CD4-positive, alpha-beta T cell treated with Interleukin-21 for 1 hour (primary cell): Measurements from ENCODE around the gene TMEM150A.
A peak's percentile ranks its signal among the peaks of the same experiment; 100 is the strongest.
"Not testable (repeated sequence)": the region's sequence is repeated elsewhere in the genome, so short reads cannot be mapped to it uniquely, and the experiment has no call there.

Source experiments
- DNase-seq: peaks from one replicate; pipeline ENCODE4 v3.0.0-alpha.2; 2020

Gene TMEM150A

DNA sequence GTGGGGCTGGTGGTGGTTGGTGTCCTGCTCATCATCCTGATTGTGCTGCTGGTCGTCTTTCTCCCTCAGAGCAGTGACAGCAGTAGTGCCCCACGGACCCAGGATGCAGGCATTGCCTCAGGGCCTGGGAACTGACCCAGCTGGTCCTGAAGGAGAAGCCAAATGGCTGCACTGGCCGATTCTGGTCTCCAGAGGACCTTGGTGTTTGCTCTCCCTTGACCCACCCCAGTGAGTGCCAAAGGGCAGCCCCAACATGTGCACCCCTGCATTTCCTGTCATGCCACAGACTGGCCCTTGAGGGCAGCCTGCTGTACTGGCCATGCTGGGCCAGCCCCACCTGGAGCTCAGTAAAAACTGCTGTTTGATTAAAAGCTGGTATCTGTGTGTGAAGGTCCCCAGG is 9.5 kb downstream of the TMEM150A start:
- no peak for DNase-seq

- DNase-seq, result not testable (repeated sequence)
Measured at GRCh38 chr2:85592299-85592698, 10.2 kb downstream of the TMEM150A start.

DNA sequence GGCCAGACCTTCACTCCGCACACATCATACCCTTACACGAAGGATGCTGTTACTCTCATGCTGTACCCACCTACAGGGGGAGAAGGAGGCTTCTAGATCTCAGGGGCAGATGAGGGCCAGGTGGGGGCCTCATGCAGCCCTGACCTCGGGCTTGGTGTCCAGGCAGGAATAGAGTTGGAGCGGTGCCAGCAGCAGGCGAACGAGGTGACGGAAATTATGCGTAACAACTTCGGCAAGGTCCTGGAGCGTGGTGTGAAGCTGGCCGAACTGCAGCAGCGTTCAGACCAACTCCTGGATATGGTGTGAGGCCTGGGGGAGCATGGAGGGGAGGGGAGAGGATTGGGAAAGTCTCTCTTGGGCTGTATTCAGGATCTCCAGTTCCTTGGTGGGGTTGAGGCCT is 10.9 kb downstream of the TMEM150A start:
- no peak for DNase-seq

DNA sequence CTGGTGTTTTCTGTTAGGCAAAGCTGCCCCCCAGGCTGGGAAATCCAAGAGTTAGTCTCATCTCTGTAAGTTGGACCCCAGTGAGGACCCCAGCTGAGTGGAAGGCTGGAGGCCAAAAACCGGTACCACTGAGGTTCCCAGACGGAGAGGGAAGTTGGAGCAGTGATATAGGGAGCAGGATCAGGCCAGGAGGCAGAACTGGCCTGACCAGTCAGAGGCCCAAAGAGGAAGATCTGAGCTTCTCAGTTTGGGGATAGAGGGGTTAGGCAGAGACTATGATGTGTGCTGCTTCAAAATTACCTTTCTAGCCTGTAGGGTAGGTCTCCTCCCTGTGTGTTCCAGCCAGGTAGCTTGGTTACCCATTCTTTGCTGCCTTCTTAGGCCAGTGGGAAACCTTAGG is 11.5 kb downstream of the TMEM150A start:
- DNase-seq, result no peak

- no peak for DNase-seq
Measured at GRCh38 chr2:85589982-85590791, 12.3 kb downstream of the TMEM150A start.

- DNase-seq, result no peak
Measured at GRCh38 chr2:85589181-85589580, 13.3 kb downstream of the TMEM150A start.

- no peak for DNase-seq
Measured at GRCh38 chr2:85588645-85589044, 13.9 kb downstream of the TMEM150A start.

DNA sequence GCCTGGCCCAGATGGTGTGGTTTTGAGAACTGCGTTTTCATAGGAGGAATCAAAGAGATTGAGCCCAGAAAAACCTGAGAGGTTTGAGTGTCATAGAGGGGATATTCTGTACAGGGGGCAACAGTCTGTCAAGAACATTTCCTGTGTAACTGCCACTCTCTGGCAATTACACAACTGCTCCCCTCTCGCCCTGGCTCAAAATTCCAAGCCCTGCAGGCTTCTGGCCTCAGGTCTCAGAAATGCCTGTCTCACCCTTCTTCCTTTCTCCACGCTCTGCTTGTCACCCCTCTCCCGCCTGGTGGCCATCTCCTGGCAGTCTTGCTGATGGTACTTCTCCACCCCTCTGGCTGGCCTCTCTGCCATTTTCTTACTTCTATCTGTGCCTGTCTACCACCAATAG is 14.3 kb downstream of the TMEM150A start:
- no peak for DNase-seq

DNA sequence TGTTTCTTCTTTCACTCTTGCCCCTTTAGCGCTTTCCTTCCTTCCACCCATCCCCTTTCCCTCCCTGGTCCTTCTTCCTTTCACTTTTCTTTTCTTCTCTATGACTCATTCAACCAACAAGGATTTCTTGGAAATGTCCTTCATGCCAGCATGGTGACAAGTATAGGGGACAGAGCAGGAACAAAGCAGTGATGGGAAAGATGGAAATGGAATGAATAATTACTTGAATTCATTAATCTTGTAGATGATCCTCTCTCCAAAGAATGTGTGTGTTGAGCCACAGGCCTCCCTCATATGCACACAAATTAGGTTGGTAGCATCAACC is 16.8 kb downstream of the TMEM150A start:
- no peak for DNase-seq

DNA sequence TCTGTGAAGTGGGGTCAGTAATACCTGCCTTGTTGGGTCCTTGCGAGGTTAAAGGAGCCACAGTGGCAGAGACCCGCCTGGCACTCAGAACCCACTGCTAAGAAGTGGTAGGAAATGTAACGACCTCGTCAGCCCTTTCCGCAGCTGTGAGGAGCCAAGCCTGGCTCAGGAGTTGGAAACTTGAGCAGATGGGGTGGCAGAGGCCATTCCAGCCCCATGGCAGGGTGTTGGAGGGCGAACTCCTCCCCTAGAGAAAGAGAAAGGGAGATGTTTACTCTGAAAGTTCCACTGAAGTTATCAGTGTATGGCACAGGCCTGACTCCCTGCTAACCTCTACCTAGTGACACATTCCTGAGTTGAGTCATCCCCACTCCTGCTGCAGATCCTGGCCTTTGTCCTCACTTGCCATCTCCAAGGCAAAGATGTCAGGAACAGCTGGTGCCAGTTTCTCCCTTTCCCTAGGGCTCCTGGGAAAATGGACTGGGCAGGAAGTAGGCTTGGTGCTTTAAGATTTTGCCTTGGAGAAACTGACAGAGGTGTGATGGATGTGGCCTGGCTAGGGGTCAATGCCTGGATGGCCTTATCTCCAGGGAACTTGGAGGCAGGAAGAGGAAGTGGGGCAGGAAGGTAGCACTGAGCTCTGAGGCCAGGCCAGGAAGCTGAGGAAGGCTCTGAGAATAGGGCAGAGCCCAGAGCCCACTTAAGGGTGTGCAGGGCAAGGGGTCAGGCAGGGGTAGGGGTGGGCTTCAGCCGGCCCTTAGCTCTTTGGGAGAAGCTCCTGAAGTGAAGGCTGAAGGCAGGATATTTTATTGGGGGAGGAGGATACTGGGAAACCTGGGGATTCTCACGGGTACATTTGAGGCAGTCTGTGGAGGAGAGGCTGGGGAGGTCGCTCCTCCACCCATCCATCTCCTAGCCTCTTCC is 17.4 kb downstream of the TMEM150A start:
- DNase-seq, result no peak

GRCh38 chr2:85584354-85584856 is 18.1 kb downstream of the TMEM150A start, which contains the start of gene VAMP5:
TSS of gene VAMP5 (plus strand) at chr2:85584431. CDS start at chr2:85584491, 60 bp downstream.
- no peak for DNase-seq

DNA sequence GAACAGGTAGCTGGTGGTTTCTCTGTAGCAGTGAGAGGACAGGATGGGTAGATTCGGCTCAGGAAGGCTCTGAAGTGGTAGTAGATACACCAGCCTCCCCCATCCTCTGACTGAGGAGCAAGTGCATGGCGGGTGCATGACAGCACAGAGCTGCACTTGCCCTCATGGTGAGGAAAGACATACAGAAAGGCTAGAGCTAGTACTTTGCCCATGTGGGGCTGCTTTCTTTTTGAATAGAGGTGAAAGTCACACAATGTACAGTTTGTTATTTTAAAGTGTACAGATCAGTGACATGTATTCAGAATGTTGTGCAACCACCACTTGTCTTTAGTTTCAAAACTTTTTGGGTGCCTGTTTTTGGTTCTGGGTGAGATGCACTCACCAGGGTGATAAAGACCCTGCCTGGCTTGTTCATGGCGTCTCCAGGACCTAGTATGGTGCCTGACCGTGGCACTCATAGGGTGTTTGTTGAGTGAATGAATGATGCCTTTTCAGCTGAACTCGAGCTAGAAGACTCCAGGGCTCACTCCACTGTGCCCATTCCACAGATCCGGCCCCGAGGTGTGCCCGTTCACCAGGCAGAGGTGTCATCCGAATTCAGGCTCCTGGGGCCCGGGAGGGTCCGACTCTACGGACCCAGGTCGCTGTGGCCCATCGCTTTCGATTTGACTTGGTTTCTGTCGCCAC is 18.7 kb downstream of the TMEM150A start:
- DNase-seq, result peak; percentile 53

DNA sequence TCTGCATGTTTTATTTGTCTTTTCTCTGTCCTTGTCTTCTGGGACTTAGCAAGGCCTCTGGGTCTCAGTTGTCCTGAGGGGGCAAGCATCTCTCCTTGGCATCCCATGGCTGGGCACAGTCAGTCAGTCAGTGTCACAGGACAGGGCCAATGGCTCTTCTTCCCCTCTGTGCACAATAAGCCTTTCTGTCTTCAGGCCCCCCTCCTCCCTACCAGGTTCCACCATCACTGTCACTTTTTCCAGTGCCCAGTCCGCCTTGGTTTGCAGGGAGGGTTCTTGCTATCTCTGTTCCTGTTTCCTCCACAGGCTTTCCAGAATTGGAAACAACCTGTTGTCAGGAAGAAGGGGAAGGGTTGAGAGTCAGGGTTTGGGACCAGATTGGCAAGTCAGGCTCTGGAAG is 20.0 kb downstream of the TMEM150A start:
- no peak for DNase-seq

DNA sequence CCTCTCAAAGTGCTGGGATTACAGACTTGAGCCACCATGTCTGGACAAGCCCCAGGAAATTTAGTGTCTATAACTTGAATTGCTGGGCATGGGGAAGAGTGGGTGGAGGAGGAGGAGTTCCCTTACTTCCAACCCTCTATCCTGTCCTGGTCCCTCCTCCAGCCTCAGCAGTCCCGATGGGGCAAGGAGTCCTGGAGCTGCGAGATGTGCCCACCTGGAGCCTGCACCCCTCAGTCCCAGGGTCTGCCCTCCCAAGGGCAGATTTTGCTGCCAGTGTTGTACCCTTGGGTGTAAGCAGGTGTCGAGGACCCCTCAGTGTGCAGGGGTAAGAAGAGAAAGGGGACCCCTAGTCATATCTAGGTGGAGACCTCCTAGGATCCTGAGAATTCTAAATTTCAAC is 22.3 kb downstream of the TMEM150A start:
- DNase-seq, result no peak

DNA sequence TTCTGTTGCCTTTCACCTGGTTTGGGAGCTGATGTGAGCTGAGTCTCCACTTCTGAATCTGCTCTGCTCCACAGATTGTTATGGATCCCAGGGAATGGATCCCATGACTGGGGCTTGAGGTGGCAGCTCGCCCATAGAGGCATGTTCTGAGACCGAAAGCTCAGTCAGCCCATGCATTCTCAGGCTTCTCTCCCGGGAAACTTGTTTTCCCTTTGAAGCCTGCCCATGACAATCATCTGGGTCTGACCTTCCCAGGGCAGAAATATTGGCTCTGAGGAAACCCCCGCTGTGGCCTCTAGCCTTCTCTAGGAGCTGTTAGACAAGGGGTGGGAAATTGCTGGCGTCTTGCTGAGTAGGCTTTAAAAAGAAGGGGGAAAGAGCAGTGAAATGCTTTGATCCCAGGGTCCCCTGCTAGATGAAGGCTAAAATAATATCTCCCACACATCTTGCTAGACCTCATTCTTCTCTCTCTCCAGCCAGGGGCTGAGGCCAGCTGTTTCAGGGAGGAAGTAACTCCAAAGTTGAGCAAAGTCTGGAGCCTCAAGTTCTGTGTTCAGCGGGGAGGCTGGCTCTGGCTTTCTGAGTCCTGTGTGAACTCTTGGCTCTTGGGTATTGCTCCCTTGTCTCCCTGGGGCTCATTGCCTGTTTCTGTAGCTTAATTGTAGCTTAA is 23.1 kb downstream of the TMEM150A start:
- no peak for DNase-seq

DNA sequence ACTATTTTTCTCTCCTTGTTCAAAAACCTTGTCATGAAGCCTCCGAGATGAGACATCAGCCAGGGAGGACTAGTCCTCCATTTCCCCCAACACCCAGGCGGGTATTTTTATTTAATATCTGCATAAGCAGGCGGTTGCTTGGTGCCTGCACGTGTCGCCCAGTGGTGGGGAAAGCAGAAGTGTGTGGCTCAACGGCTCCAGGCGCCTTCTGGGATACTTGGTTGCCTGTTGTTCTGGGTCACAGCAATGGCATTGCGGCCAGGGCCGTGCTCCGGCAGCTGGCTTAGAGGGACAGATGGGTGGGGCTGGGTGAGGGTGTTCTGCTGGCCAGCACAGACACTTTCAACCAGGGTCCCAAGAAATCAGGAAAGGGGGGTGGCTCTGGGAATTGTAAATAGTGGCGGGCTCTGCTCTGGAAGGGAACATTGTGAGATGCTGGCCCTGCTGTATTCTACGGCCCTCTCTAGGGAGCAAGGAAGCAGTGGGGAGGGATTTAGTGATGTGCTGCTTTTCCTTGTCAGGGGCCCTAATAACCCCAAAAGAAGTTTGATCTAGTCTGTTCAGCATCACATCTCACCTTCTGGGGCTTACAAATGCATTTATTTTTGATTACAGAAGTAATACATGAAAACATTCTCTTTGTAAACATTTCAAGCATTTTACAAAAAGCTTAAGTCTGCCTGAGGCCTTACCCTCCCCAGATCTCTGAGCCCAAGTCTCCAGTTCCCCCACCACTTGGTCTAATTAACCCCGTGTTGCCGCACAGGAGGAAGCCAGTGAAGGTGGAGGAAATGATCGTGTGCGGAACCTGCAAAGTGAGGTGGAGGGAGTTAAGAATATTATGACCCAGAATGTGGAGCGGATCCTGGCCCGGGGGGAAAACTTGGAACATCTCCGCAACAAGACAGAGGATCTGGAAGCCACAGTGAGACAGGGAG is 24.0 kb downstream of the TMEM150A start:
- no peak for DNase-seq

GRCh38 chr2:85577386-85578242 is 24.9 kb downstream of the TMEM150A start, which contains the start of gene VAMP8:
TSS of gene VAMP8 (plus strand) at chr2:85577586. CDS start at chr2:85577647, 61 bp downstream.
- DNase-seq, result peak; percentile 63

GRCh38 chr2:85577063-85577385 is 25.5 kb downstream of the TMEM150A start:
- DNase-seq, result no peak

DNA sequence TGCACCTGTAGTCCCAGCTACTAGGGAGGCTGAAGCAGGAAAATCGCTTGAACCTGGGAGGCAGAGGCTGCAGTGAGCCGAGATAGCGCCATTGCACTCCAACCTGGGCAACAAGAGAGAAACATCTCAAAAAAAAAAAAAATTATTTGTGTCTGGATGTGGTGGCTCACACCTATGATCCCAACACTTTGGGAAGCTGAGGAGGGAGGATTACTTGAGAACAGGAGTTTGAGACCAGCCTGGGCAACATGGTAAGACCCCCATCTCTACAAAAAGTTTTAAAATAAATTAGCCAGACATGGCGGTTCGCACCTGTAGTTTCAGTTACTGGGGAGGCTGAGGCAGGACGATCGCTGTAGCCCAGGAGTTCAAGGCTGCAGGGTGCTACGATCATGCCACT is 26.8 kb downstream of the TMEM150A start:
- no peak for DNase-seq

- no peak for DNase-seq
Measured at GRCh38 chr2:85566265-85566664, 36.2 kb downstream of the TMEM150A start.
